SK-N-SH (cell line): Measurements from ENCODE around the gene OR51S1. TPM values are rescaled to one million over a fixed set of nuclear protein-coding genes. Genes with fewer than 3 reads are reported as not detected.
A peak's percentile ranks its signal among the peaks of the same experiment; 100 is the strongest.

Source experiments
- CTCF ChIA-PET: fragments of 300-600, 350-600 bp; formaldehyde crosslinking; extraction: SDS; loops from one replicate; lab custom pipeline; 2021; lab: Yijun Ruan, JAX
- POLR2A ChIA-PET: fragments of 350-600 bp; sonication (Branson Sonifier 250); formaldehyde crosslinking; extraction: SDS; loops from one replicate; lab custom pipeline; 2020; ENCODE audit warnings: antibody characterized with exemption, inconsistent platforms; lab: Yijun Ruan, JAX
- DNase-seq: peaks from one replicate; pipeline ENCODE4 v3.0.0; 2012
- H2AFZ ChIP-seq: fragments of 200-600 bp; sonication (generic); 2 replicates; pipeline ENCODE4 v1.8.1; 2016; ENCODE audit warnings: antibody characterized with exemption, mild to moderate bottlenecking, low read depth
- H3F3A ChIP-seq: fragments of 200-600 bp; sonication (generic); replicated peaks from 2 replicates; pipeline ENCODE3; 2016; ENCODE audit warnings: antibody characterized with exemption, mild to moderate bottlenecking; ENCODE audit not compliant: insufficient read depth
- H3K27ac ChIP-seq, 2 experiments: fragments of 200-500 bp in 1 of 2; fragments of 200-600 bp in 1 of 2; sonication (Bioruptor generic) in 1 of 2; sonication (generic), shearing (Covaris generic) in 1 of 2; 2 replicates each; pipeline versions ENCODE4 v1.5.1 to v1.6.1; 2014 to 2016; ENCODE audit warnings: low read depth in 2 of 2, inconsistent platforms in 1 of 2, low read length in 1 of 2, mild to moderate bottlenecking in 1 of 2, mixed read lengths in 1 of 2
- H3K27me3 ChIP-seq: fragments of 200-600 bp; sonication (generic), shearing (Covaris generic); 2 replicates; pipeline ENCODE4 v1.6.1; 2016; ENCODE audit warnings: mixed run types; ENCODE audit not compliant: insufficient read depth
- H3K36me3 ChIP-seq, 2 experiments: fragments of 200-500 bp in 1 of 2; fragments of 200-600 bp in 1 of 2; sonication (Bioruptor generic) in 1 of 2; sonication (generic) in 1 of 2; replicated peaks in 1 of 2; 2 replicates each; pipeline versions ENCODE3 to v1.5.1; 2014 to 2016; ENCODE audit warnings: low read length in 1 of 2, mild to moderate bottlenecking in 1 of 2; ENCODE audit not compliant: insufficient read depth in 2 of 2, control insufficient read depth in 1 of 2
- H3K4me1 ChIP-seq, 2 experiments: fragments of 200-500 bp in 1 of 2; fragments of 200-600 bp in 1 of 2; sonication (Bioruptor generic) in 1 of 2; sonication (generic), shearing (Covaris generic) in 1 of 2; 2 replicates each; pipeline versions ENCODE4 v1.5.1 to v1.6.1; 2014 to 2016; ENCODE audit warnings: low read depth in 1 of 2, low read length in 1 of 2, mixed run types in 1 of 2; ENCODE audit not compliant: insufficient read depth in 2 of 2, control insufficient read depth in 1 of 2
- H3K4me2 ChIP-seq: fragments of 200-600 bp; sonication (generic), shearing (Covaris generic); 2 replicates; pipeline ENCODE4 v1.6.1; 2017; ENCODE audit warnings: mixed run types
- H3K4me3 ChIP-seq, 2 experiments: fragments of 200-500 bp in 1 of 2; fragments of 200-600 bp in 1 of 2; sonication (Bioruptor generic) in 1 of 2; sonication (generic), shearing (Covaris generic) in 1 of 2; 2 replicates each; pipeline versions ENCODE4 v1.5.1 to v1.8.1; 2014 to 2016; ENCODE audit warnings: low read depth in 2 of 2, inconsistent platforms in 1 of 2, low read length in 1 of 2, mild to moderate bottlenecking in 1 of 2, mixed read lengths in 1 of 2, moderate library complexity in 1 of 2
- H3K79me2 ChIP-seq: fragments of 200-600 bp; sonication (generic); 2 replicates; pipeline ENCODE4 v1.8.1; 2017; ENCODE audit warnings: mild to moderate bottlenecking; ENCODE audit not compliant: insufficient read depth
- H3K9ac ChIP-seq: fragments of 200-600 bp; sonication (generic); 2 replicates; pipeline ENCODE4 v1.6.1; 2017; ENCODE audit warnings: mixed run types
- H3K9me2 ChIP-seq: fragments of 200-600 bp; sonication (generic); 2 replicates; pipeline ENCODE4 v1.6.1; 2017; ENCODE audit warnings: mixed run types
- H3K9me3 ChIP-seq: fragments of 200-600 bp; sonication (generic); 2 replicates; pipeline ENCODE4 v1.6.1; 2017; ENCODE audit warnings: mixed run types, mild to moderate bottlenecking, moderate library complexity
- H4K20me1 ChIP-seq: fragments of 200-600 bp; sonication (generic); 2 replicates; pipeline ENCODE4 v1.6.1; 2017; ENCODE audit warnings: mild to moderate bottlenecking, mixed run types; ENCODE audit not compliant: insufficient read depth
- EP300 ChIP-seq, 2 experiments: IDR thresholded peaks; 2 replicates each; pipeline versions ENCODE4 v1.4.0 to v1.6.1; 2012; ENCODE audit warnings: borderline replicate concordance in 1 of 2, low read depth in 1 of 2, low read length in 1 of 2
- EZH2phosphoT487 ChIP-seq: fragments of 200-600 bp; sonication (generic); IDR thresholded peaks from 2 replicates; pipeline ENCODE4 v1.6.1; 2017; ENCODE audit warnings: low read depth, mixed run types, mild to moderate bottlenecking, antibody characterized with exemption, moderate library complexity, borderline replicate concordance
- FOSL2 ChIP-seq: IDR thresholded peaks from 2 replicates; pipeline ENCODE4 v1.4.0; 2012; ENCODE audit warnings: low read depth, mild to moderate bottlenecking, moderate library complexity, borderline replicate concordance
- FOXJ3 ChIP-seq: sonication (generic); formaldehyde crosslinking; IDR thresholded peaks from 2 replicates; pipeline ENCODE4 v1.5.1; 2020; ENCODE audit warnings: mild to moderate bottlenecking, missing genetic modification reagents
- JUND ChIP-seq: IDR thresholded peaks from 2 replicates; pipeline ENCODE4 v1.4.0; 2012
- NFIC ChIP-seq: IDR thresholded peaks from 2 replicates; pipeline ENCODE4 v1.4.0; 2012; ENCODE audit warnings: borderline replicate concordance
- NRF1 ChIP-seq: IDR thresholded peaks from 2 replicates; pipeline ENCODE4 v1.6.1; 2012; ENCODE audit warnings: low read depth, mild to moderate bottlenecking, low read length
- REST ChIP-seq: IDR thresholded peaks from 2 replicates; pipeline ENCODE4 v1.6.1; 2012; ENCODE audit warnings: mild to moderate bottlenecking, low read depth, low read length, moderate library complexity
- RFX5 ChIP-seq: IDR thresholded peaks from 2 replicates; pipeline ENCODE4 v1.6.1; 2012; ENCODE audit warnings: mild to moderate bottlenecking, improper control_type of control experiment, low read length
- TCF12 ChIP-seq: IDR thresholded peaks from 2 replicates; pipeline ENCODE4 v1.4.0; 2012
- WGBS: methylation state at CpG from one replicate; pipeline ENCODE4 v1.1.6; 2017; ENCODE audit warnings: low lambda C conversion rate; 5-methylcytosine and 5-hydroxymethylcytosine counted together
- polyA plus RNA-seq, 3 experiments: library from polyadenylated mRNA; depleted of rRNA; stranded (reverse); fragments of >200 nt; gene quantifications; 2 replicates each; pipeline ENCODE4 v1.2.3, GENCODE V29; 2012
- TF ChIP-seq, protein P1 (sequence below): fragments of 200-600 bp; sonication (generic); IDR thresholded peaks from 2 replicates; pipeline ENCODE4 v1.6.1; 2017; ENCODE audit warnings: antibody characterized with exemption, mild to moderate bottlenecking, moderate library complexity

Gene OR51S1
- polyA plus RNA-seq, 1 of the 3 experiments (the other 2 are of a cell fraction) = not detected

GRCh38 chr11:4891996-4892640 lies 43.1 kb upstream of the OR51S1 start:
- ChIA-PET CTCF (no interaction called here), POLR2A (no interaction called here)

More at GRCh38 chr11:4891996-4892640, 43.1 kb upstream of the OR51S1 start:
- TF ChIP-seq NFIC (peak; percentile 70), FOSL2 (peak; percentile 38; the same call in 1 of the 2 replicates), TCF12 (0 out of 2 replicates have a peak, but pooled peaks have one; percentile 29), EZH2phosphoT487 (no peak), RFX5 (no peak), EP300 (IDR thresholded peaks at IDR 0.05; ENCODE audit: borderline replicate concordance in 1 of 2, low read depth in 1 of 2, low read length in 1 of 2) (0 out of 4 replicates have a peak, but pooled peaks of 1 of the 2 experiments have one; percentile 14), REST (no peak), JUND (peak; percentile 46), NRF1 (no peak), FOXJ3 (CRISPR knock-in tag) (no peak)
- TF ChIP-seq, protein P1, sequence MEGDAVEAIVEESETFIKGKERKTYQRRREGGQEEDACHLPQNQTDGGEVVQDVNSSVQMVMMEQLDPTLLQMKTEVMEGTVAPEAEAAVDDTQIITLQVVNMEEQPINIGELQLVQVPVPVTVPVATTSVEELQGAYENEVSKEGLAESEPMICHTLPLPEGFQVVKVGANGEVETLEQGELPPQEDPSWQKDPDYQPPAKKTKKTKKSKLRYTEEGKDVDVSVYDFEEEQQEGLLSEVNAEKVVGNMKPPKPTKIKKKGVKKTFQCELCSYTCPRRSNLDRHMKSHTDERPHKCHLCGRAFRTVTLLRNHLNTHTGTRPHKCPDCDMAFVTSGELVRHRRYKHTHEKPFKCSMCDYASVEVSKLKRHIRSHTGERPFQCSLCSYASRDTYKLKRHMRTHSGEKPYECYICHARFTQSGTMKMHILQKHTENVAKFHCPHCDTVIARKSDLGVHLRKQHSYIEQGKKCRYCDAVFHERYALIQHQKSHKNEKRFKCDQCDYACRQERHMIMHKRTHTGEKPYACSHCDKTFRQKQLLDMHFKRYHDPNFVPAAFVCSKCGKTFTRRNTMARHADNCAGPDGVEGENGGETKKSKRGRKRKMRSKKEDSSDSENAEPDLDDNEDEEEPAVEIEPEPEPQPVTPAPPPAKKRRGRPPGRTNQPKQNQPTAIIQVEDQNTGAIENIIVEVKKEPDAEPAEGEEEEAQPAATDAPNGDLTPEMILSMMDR = peak; percentile 38
- Histone ChIP-seq H3K9me3 (no peaks in the 10 kb centered on the region), H3K36me3 (no peaks in the 10 kb centered on the region), H3F3A (peaks cover 13% of the 10 kb centered on the region), H3K79me2 (no peaks in the 10 kb centered on the region), H3K4me3 (no peak overlapping the region), H3K9me2 (no peaks in the 10 kb centered on the region), H2AFZ (no peak overlapping the region), H4K20me1 (no peaks in the 10 kb centered on the region), H3K27me3 (peaks cover 2% of the 10 kb centered on the region; the same call in 1 of the 2 replicates), H3K27ac (no peak overlapping the region), H3K4me1 (no peaks in the 10 kb centered on the region), H3K9ac (no peak overlapping the region), H3K4me2 (no peak overlapping the region)
- WGBS = 0% methylated on average over 1 of the region's 1 CpG
- no peak for DNase-seq
